Hematopoietic multipotent progenitor cell (in vitro differentiated cells): ENCODE data around the gene AP4B1. TPM values are rescaled to one million over a fixed set of nuclear protein-coding genes. Genes with fewer than 3 reads are reported as not detected.
"Not testable (repeated sequence)": the region's sequence is repeated elsewhere in the genome, so short reads cannot be mapped to it uniquely, and the experiment has no call there.

ENCODE experiments used
- DNase-seq, 3 donors: peaks; one replicate each; pipeline ENCODE4 v3.0.0-alpha.2; 2011 to 2015; ENCODE audit warnings: low read depth in 2 of 3, low spot score in 2 of 3
- total RNA-seq: library from RNA; depleted of rRNA; stranded (reverse); fragments of >200 nt; gene quantifications from one replicate; pipeline ENCODE4 v1.2.3, GENCODE V29; 2012

Gene AP4B1
- total RNA-seq, 1 donor, result 18.6 TPM

DNA sequence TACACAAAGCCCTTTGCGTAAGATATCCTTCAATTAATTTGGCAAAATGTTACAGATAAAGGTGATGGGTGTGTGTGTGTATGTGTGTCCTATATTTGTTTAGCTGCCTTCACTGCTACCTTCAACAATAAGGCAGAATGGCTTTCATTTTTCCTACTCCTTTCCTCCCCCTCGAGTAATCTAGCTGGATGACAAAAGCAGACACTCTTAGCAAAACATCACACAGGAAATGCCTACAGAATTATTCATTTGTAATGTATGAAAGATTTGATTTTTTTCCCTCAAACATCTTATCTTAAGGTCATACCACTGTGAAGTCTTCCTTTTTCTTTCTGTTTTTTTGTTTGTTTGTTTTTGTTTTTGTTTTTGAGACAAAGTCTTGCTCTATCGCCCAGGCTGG lies 43.7 kb downstream of the AP4B1 start:
- DNase-seq, result no peak

GRCh38 chr1:113859478-113860175 lies 45.0 kb downstream of the AP4B1 start:
- peak in 2 of 3 donors; percentile 37 to 67 for DNase-seq

DNA sequence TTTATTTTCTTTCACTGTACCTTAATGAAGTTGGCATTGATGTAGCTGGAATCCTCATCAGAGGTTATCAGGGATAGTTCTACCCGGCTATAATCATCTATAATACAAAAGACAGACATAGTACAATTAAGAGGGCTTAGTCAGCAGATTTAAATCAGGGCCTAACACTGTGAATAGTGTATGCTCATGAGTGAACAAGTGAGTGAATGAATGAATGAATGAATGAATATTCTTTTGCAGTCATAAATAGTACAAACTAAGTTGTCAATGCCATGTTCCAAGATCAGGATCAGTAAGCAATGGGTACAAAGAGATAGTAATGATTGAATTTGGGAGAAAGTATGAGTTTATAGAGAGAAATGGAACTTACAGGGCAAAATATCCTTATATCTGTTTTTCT lies 45.6 kb downstream of the AP4B1 start:
- DNase-seq, result no peak

DNA sequence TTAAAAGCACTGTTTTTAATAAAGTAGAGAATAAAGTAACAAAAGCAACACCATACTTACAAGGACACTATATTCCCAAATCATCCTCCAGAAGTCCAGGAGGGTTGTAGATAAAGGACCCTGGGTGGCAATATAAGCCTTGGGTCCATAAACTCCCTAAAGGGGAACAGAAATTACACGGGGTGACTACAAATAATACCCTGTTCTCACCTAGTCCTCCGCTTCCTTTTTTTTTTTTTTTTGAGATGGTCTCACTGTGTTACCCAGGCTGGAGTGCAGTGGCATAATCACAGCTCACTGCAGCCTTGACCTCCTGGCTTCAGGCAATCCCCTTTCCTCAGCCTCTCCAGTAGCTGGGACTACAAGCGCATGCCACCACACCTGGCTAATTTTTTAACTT lies 46.2 kb downstream of the AP4B1 start:
- no peak for DNase-seq

DNA sequence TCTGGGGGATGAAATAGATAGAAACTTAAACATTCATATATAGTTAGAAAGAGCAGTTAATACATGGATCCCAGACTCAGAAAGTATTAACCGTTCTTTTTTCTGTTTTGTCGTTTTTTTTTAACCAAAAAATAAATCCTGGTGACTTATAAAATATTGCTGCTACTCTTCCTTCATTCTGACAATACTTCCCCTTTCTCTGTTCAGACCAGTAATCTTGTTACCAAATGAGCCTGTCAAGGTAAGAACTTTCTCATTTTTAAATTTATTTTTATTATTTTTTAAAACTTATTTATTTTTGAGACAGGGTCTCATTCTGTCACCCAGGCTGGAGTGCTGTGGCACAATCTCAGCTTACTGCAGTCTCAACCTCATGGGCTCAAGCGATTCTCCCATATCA lies 46.8 kb downstream of the AP4B1 start:
- DNase-seq, result peak in 1 of 3 donors; percentile 28

DNA sequence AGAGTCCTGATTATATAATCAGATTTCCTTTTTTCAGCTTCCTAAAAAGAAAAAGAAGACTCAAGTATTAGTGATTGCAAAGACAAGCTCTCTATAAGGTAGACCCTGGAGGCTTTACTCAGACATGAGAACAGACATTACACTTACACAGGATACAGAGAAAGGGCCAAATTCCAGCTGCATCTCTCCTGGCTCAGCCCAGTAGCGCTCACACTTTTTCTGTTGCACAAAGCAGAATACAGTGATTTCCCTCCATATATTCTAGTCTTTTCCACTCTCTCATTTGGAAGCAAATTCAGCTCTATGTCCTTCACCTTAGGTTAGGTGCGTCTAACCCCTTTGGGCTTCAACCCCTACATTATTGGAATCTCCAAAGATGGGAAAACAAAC lies 48.2 kb downstream of the AP4B1 start:
- DNase-seq, result no peak

DNA sequence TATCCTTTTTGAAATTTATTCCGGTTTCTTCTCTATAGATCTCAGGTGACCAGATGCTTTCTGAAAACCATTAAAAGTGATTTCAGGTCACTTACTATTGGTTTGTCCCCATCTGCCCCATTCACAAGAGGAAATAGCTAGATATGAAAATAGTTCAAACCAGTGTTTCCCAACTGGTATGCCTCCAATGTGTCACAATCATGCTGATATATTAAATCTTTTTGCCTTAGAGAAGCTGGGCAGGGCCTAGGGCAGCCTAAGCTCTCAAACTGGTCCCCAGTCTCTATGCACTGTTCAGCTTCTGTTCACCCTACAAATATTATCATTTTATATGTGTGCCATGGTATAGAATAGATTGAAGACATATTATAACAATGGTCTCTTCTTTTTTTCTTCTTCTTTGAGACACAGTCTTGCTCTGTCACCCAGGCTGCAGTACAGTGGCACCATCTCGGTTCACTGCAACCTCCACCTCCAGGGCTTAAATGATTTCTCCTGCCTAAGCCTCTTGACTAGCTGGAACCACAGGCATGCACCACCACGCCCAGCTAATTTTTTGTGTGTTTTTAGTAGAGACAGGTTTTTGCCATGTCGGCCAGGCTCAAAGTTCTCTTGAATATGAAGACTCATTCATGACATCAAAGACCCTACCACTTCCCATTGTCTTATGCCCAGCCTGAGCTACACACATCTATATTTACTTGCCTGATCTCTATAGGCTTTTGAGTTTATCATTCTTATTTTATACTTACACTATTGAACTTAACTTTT lies 48.8 kb downstream of the AP4B1 start:
- DNase-seq, result no peak

GRCh38 chr1:113854234-113854633 lies 50.4 kb downstream of the AP4B1 start:
- no peak for DNase-seq

GRCh38 chr1:113852694-113853093 lies 51.9 kb downstream of the AP4B1 start:
- not testable (repeated sequence) for DNase-seq

GRCh38 chr1:113850127-113850796 lies 54.3 kb downstream of the AP4B1 start:
- no peak for DNase-seq

DNA sequence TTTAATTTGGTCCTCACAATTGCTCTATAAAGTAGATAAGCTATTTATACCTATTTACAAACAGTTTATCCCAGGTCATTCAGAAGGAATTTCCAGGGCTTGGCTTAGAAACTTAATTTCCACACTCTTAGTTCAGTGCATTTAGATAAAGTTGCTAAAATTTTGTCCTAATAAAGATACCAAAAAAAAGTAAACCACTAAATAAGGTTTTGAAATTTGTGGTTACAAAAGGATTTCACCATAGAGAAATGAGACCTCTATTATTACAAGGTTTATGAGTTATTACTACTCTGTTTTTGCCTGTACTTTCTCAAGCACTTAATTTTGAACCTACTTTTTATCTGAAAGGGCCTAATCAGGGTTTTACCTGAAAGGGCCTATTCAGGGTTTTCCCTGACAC lies 55.5 kb downstream of the AP4B1 start:
- DNase-seq, result no peak

DNA sequence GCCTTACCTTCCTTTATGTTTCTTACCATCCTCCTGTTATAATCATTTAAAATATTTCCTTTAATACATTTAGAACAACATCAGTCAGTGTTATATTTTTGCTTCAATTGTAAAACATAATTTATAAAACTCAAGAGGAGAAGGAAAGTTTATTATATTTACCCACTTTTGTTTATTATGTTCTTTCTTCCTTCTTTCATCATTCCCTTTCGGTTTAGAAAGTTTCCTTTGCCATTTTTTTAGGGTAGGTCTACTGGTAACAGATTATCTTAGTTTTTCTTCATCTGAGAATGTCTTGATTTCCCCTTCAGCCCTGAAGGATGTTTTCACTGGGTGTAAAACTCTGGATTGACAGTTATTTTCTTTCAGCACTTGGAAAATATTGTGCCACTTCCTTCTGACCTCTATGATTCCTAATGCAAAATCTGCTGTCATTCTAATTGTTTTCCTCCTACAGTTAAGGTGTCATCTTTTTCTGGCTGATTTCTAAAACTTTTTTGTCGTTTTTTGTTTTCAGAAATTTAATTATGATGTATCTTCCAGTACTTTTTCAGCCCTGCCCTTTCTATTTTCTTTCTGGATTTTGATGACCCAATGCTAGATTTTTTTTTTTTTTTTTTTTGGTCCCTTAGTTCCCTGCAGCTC lies 58.1 kb downstream of the AP4B1 start:
- DNase-seq, result peak in 1 of 3 donors; percentile 23

Other genes starting within 250 kb of the AP4B1 start
- 41.5 TPM for gene PHTF1, start 145.3 kb downstream of the AP4B1 start, total RNA-seq
- gene RSBN1, start 92.3 kb downstream of the AP4B1 start, total RNA-seq, result 19.9 TPM
- 7.5 TPM for gene PTPN22, start 33.1 kb downstream of the AP4B1 start, total RNA-seq
- gene BCL2L15, start 17.2 kb downstream of the AP4B1 start, total RNA-seq, result under 0.01 TPM
- gene DCLRE1B, start 527 bp upstream of the AP4B1 start, total RNA-seq, result 7.3 TPM
- gene HIPK1, start 24.5 kb upstream of the AP4B1 start, total RNA-seq, result 151 TPM
- gene OLFML3, start 74.7 kb upstream of the AP4B1 start, total RNA-seq, result 3.2 TPM
- not detected for gene SYT6, start 249.1 kb upstream of the AP4B1 start, total RNA-seq